Smooth muscle cell (in vitro differentiated cells): ENCODE measurements around the gene ZP2. TPM values are rescaled to one million over a fixed set of nuclear protein-coding genes. Genes with fewer than 3 reads are reported as not detected.

ENCODE experiments used
- DNase-seq: peaks from one replicate; lab custom pipeline; 2025; ENCODE audit not compliant: unreplicated experiment; lab: John Stamatoyannopoulos, UW
- H2AFZ ChIP-seq: fragments of 200-600 bp; sonication (generic); 2 replicates; pipeline ENCODE4 v1.6.0; 2016; ENCODE audit warnings: antibody characterized with exemption, low read depth, mild to moderate bottlenecking
- H3F3A ChIP-seq: fragments of 200-600 bp; sonication (generic); 2 replicates; pipeline ENCODE4 v1.6.0; 2017; ENCODE audit warnings: antibody characterized with exemption, low read depth
- H3K27ac ChIP-seq: fragments of 200-600 bp; sonication (generic); 2 replicates; pipeline ENCODE4 v1.5.1; 2016; ENCODE audit warnings: low read depth, mild to moderate bottlenecking
- H3K27me3 ChIP-seq: fragments of 200-600 bp; sonication (generic); 2 replicates; pipeline ENCODE4 v1.6.1; 2016; ENCODE audit warnings: low read depth, mild to moderate bottlenecking
- H3K36me3 ChIP-seq: fragments of 200-600 bp; sonication (generic); 2 replicates; pipeline ENCODE4 v1.5.1; 2016; ENCODE audit warnings: low read depth
- H3K4me1 ChIP-seq: fragments of 200-600 bp; sonication (generic); 2 replicates; pipeline ENCODE4 v1.5.1; 2016; ENCODE audit warnings: low read depth
- H3K4me2 ChIP-seq: fragments of 200-600 bp; sonication (generic); 2 replicates; pipeline ENCODE4 v1.6.0; 2016; ENCODE audit warnings: mild to moderate bottlenecking
- H3K4me3 ChIP-seq: fragments of 200-600 bp; sonication (generic); 2 replicates; pipeline ENCODE4 v1.5.1; 2016; ENCODE audit warnings: mild to moderate bottlenecking
- H3K79me2 ChIP-seq: fragments of 200-600 bp; sonication (generic); 2 replicates; pipeline ENCODE4 v1.6.0; 2016; ENCODE audit warnings: low read depth, mild to moderate bottlenecking
- H3K9ac ChIP-seq: fragments of 200-600 bp; sonication (generic); 2 replicates; pipeline ENCODE4 v1.6.0; 2016; ENCODE audit warnings: low read depth
- H3K9me3 ChIP-seq: fragments of 200-600 bp; sonication (generic); replicated peaks from 2 replicates; pipeline ENCODE4 v1.5.1; 2016; ENCODE audit warnings: low read depth
- H4K20me1 ChIP-seq: fragments of 200-600 bp; sonication (generic); 2 replicates; pipeline ENCODE4 v1.6.0; 2016; ENCODE audit warnings: low read depth
- WGBS: methylation state at CpG from one replicate; pipeline ENCODE4 v1.1.7; 2016; ENCODE audit warnings: low lambda C conversion rate; 5-methylcytosine and 5-hydroxymethylcytosine counted together
- polyA plus RNA-seq: library from polyadenylated mRNA; unstranded; fragments of >200 nt; fragmentation: Nextera tagmentation; extraction: Ambion mirVana; gene quantifications from 2 replicates; pipeline ENCODE4 v1.2.1, GENCODE V29; 2016
- total RNA-seq: library from RNA; depleted of rRNA; stranded (reverse); fragments of >200 nt; gene quantifications from 2 replicates; pipeline ENCODE4 v1.2.3, GENCODE V29; 2014
- TF ChIP-seq, protein P1 (sequence below): fragments of 200-600 bp; sonication (generic); IDR thresholded peaks from 2 replicates; pipeline ENCODE4 v1.5.1; 2017; ENCODE audit warnings: borderline replicate concordance, mild to moderate bottlenecking, antibody characterized with exemption; ENCODE audit not compliant: insufficient read depth, poor library complexity, severe bottlenecking

ZP2 gene
- total and polyA plus RNA-seq, 2 experiments from 2014 or later, result not detected

DNA sequence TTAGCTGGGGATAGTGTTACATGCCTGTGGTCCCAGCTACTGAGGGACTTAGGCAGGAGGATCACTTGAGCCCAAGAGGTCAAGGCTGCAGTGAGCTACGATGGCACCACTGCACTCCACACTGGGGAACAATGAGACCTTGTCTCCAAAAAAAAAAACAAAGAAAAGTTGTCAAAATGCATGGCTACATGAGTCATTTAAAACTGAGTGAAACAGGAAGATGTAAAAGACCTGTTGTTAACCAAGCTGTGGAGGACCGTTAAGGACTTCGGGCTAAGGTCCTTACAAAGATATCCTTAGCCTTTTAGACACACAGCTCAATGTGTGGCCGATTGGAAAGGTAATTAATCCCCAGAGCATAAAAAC, 25.1 kb downstream of the ZP2 start:
- H3K4me3 ChIP-seq, result no peak overlapping the region
- H3K4me2 ChIP-seq, result no peak overlapping the region
- H4K20me1 ChIP-seq, result no peaks in the 10 kb centered on the region
- no peak for DNase-seq
- H3K27ac ChIP-seq, result no peak overlapping the region
- no peak overlapping the region for H3K9ac ChIP-seq
- TF ChIP-seq, protein P1, sequence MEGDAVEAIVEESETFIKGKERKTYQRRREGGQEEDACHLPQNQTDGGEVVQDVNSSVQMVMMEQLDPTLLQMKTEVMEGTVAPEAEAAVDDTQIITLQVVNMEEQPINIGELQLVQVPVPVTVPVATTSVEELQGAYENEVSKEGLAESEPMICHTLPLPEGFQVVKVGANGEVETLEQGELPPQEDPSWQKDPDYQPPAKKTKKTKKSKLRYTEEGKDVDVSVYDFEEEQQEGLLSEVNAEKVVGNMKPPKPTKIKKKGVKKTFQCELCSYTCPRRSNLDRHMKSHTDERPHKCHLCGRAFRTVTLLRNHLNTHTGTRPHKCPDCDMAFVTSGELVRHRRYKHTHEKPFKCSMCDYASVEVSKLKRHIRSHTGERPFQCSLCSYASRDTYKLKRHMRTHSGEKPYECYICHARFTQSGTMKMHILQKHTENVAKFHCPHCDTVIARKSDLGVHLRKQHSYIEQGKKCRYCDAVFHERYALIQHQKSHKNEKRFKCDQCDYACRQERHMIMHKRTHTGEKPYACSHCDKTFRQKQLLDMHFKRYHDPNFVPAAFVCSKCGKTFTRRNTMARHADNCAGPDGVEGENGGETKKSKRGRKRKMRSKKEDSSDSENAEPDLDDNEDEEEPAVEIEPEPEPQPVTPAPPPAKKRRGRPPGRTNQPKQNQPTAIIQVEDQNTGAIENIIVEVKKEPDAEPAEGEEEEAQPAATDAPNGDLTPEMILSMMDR, result no peak
- no peaks in the 10 kb centered on the region for H3K9me3 ChIP-seq
- no peaks in the 10 kb centered on the region for H3K4me1 ChIP-seq
- H3K27me3 ChIP-seq, result no peaks in the 10 kb centered on the region
- H3F3A ChIP-seq, result no peaks in the 10 kb centered on the region
- H3K79me2 ChIP-seq, result no peaks in the 10 kb centered on the region
- H3K36me3 ChIP-seq, result peaks cover 3% of the 10 kb centered on the region
- 60% methylated on average over 4 of the region's 4 CpGs for WGBS
- no peak overlapping the region for H2AFZ ChIP-seq

GRCh38 chr16:21185659-21186325, 25.6 kb downstream of the ZP2 start:
- Histone ChIP-seq H3K79me2 (no peaks in the 10 kb centered on the region), H3K4me1 (no peaks in the 10 kb centered on the region), H3F3A (no peaks in the 10 kb centered on the region), H3K27ac (no peak overlapping the region), H3K9me3 (no peaks in the 10 kb centered on the region), H3K36me3 (peaks cover 8% of the 10 kb centered on the region), H3K27me3 (no peaks in the 10 kb centered on the region), H2AFZ (no peak overlapping the region), H3K4me3 (no peak overlapping the region), H3K4me2 (no peak overlapping the region), H3K9ac (no peak overlapping the region), H4K20me1 (no peaks in the 10 kb centered on the region)
- WGBS, result 93% methylated on average over 12 of the region's 12 CpGs
- no peak for DNase-seq
- TF ChIP-seq, protein P1, result no peak

GRCh38 chr16:21184834-21185233, 26.5 kb downstream of the ZP2 start:
- Histone ChIP-seq H3K27me3 (no peaks in the 10 kb centered on the region), H3K4me2 (no peak overlapping the region), H4K20me1 (no peaks in the 10 kb centered on the region), H3K79me2 (no peaks in the 10 kb centered on the region), H3K9ac (no peak overlapping the region), H3K27ac (no peak overlapping the region), H3F3A (no peaks in the 10 kb centered on the region), H3K36me3 (peaks cover 10% of the 10 kb centered on the region), H2AFZ (no peak overlapping the region), H3K4me1 (no peaks in the 10 kb centered on the region), H3K9me3 (no peaks in the 10 kb centered on the region), H3K4me3 (no peak overlapping the region)
- DNase-seq, result no peak
- 83% methylated on average over 3 of the region's 3 CpGs for WGBS
- TF ChIP-seq, protein P1, result no peak

GRCh38 chr16:21183995-21184394, 27.4 kb downstream of the ZP2 start:
- TF ChIP-seq, protein P1, result no peak
- H3K27me3 ChIP-seq, result no peaks in the 10 kb centered on the region
- 85% methylated on average over 3 of the region's 3 CpGs for WGBS

More at GRCh38 chr16:21183995-21184394, 27.4 kb downstream of the ZP2 start:
- Histone ChIP-seq H3K9me3 (no peaks in the 10 kb centered on the region), H3K36me3 (peaks cover 12% of the 10 kb centered on the region), H3F3A (no peaks in the 10 kb centered on the region), H3K4me1 (no peaks in the 10 kb centered on the region), H3K27ac (no peak overlapping the region), H3K79me2 (no peaks in the 10 kb centered on the region), H3K4me3 (no peak overlapping the region), H2AFZ (no peak overlapping the region), H3K4me2 (no peak overlapping the region), H3K9ac (no peak overlapping the region), H4K20me1 (no peaks in the 10 kb centered on the region)
- no peak for DNase-seq
